Activated naive CD4-positive, alpha-beta T cell treated with anti-CD3 and anti-CD28 coated beads for 36 hours (primary cell): Measurements from ENCODE around the gene GCSAML. TPM values are rescaled to one million over a fixed set of nuclear protein-coding genes. Genes with fewer than 3 reads are reported as not detected.

ENCODE experiments used
- CTCF ChIA-PET: fragments of 350-600 bp; sonication (Branson Sonifier 250); formaldehyde crosslinking; loops from one replicate; lab custom pipeline; 2021; ENCODE audit warnings: antibody characterized with exemption; lab: Charles Lee
- DNase-seq: peaks from one replicate; pipeline ENCODE4 v3.0.0-alpha.2; 2020
- H3K27ac Mint-ChIP-seq: one replicate; pipeline ENCODE4 v1.8.0; 2021; ENCODE audit warnings: mild to moderate bottlenecking, mixed read lengths
- H3K27me3 Mint-ChIP-seq: one replicate; pipeline ENCODE4 v1.8.0; 2021; ENCODE audit warnings: low read depth, mixed read lengths
- H3K36me3 Mint-ChIP-seq: one replicate; pipeline ENCODE4 v1.8.0; 2021; ENCODE audit warnings: low read depth, mixed read lengths
- H3K4me1 Mint-ChIP-seq: one replicate; pipeline ENCODE4 v1.8.0; 2021; ENCODE audit warnings: low read depth, mixed read lengths
- H3K4me3 Mint-ChIP-seq: one replicate; pipeline ENCODE4 v1.8.0; 2021; ENCODE audit warnings: mild to moderate bottlenecking, moderate library complexity, mixed read lengths
- H3K9me3 Mint-ChIP-seq: one replicate; pipeline ENCODE4 v1.8.0; 2021; ENCODE audit warnings: mixed read lengths
- intact Hi-C: fragments of 100-400 bp; cut with micrococcal nuclease; formaldehyde crosslinking; loops from one replicate; pipeline ENCODE4 v1.15.1; 2023
- total RNA-seq, 2 experiments: library from RNA; stranded (reverse); gene quantifications; one replicate each; pipeline ENCODE4 v1.2.3, GENCODE V29; 2021

The GCSAML gene
- total RNA-seq, 2 experiments from 2014 or later, result not detected

- Mint-ChIP-seq H3K4me3 (no peak overlapping the region), H3K27me3 (peaks cover 12% of the 10 kb centered on the region), H3K27ac (no peak overlapping the region), H3K4me1 (no peaks in the 10 kb centered on the region), H3K36me3 (no peaks in the 10 kb centered on the region), H3K9me3 (no peaks in the 10 kb centered on the region)
- CTCF ChIA-PET, result interaction anchor here (1.2 to 2.1 kb wide), 2 partner anchors 189 to 206 kb away, joined by 3 to 10 read pairs; no protein-coding TSS in a partner anchor
- DNase-seq, result no peak
- intact Hi-C loops, result no loop called here
Observed at GRCh38 chr1:247578946-247579460, 30.1 kb downstream of the GCSAML start.

- CTCF ChIA-PET, result no interaction called here
- no peak for DNase-seq
- Mint-ChIP-seq H3K4me3 (no peak within 1 kb of the TSS), H3K27ac (no peak within 1 kb of the TSS), H3K36me3 (no peaks in the 10 kb centered on the region), H3K27me3 (peaks cover 12% of the 10 kb centered on the region), H3K9me3 (peaks cover 2% of the 10 kb centered on the region), H3K4me1 (no peaks in the 10 kb centered on the region)
- intact Hi-C loops, result no loop called here
Observed at GRCh38 chr1:247588060-247588459, 39.1 kb downstream of the GCSAML start, which contains the start of gene OR2G2. Gene OR2G2, plus strand, starts transcription at chr1:247588360. Its CDS starts 0 bp downstream, at chr1:247588360.

GRCh38 chr1:247605286-247605685 lies 56.4 kb downstream of the GCSAML start, which contains the start of gene OR2G3:
Gene OR2G3, plus strand, starts transcription at chr1:247605586. Its CDS starts 0 bp downstream, at chr1:247605586.
- intact Hi-C loops, result no loop called here
- Mint-ChIP-seq H3K36me3 (peaks cover 1% of the 10 kb centered on the region), H3K4me3 (no peak within 1 kb of the TSS), H3K9me3 (no peaks in the 10 kb centered on the region), H3K27me3 (peaks cover 18% of the 10 kb centered on the region), H3K27ac (no peak within 1 kb of the TSS), H3K4me1 (no peaks in the 10 kb centered on the region)
- CTCF ChIA-PET, result no interaction called here
- DNase-seq, result no peak

GRCh38 chr1:247613405-247613804 lies 64.5 kb downstream of the GCSAML start:
- intact Hi-C loops, result no loop called here
- no peaks in the 10 kb centered on the region for H3K9me3 Mint-ChIP-seq
- CTCF ChIA-PET, result no interaction called here
- no peak for DNase-seq
- no peaks in the 10 kb centered on the region for H3K4me1 Mint-ChIP-seq
- H3K4me3 Mint-ChIP-seq, result no peak overlapping the region
- no peak overlapping the region for H3K27ac Mint-ChIP-seq
- H3K36me3 Mint-ChIP-seq, result peaks cover 1% of the 10 kb centered on the region
- peaks cover 10% of the 10 kb centered on the region for H3K27me3 Mint-ChIP-seq

GRCh38 chr1:247614625-247615024 lies 65.7 kb downstream of the GCSAML start:
- intact Hi-C loops, result no loop called here
- Mint-ChIP-seq H3K4me1 (no peaks in the 10 kb centered on the region), H3K4me3 (no peak overlapping the region), H3K27ac (no peak overlapping the region), H3K36me3 (no peaks in the 10 kb centered on the region), H3K9me3 (no peaks in the 10 kb centered on the region), H3K27me3 (peaks cover 5% of the 10 kb centered on the region)
- CTCF ChIA-PET, result no interaction called here
- no peak for DNase-seq

Other genes with a start within 250 kb of the GCSAML start
- 10 to 100 TPM in 1 of 2 experiments, 1 to 10 TPM in 1; 9.8 to 10.6 TPM for gene ZNF496, start 217.3 kb upstream of the GCSAML start, total RNA-seq
- gene NLRP3, start 133.0 kb upstream of the GCSAML start, total RNA-seq, result under 1 TPM in 1 of 2 experiments, not detected in 1; 0.20 TPM
- gene OR2B11, start 91.0 kb upstream of the GCSAML start, total RNA-seq, result not detected
- not detected for gene OR2C3, start 12.7 kb upstream of the GCSAML start, total RNA-seq
- not detected for gene OR2G2, start 39.2 kb downstream of the GCSAML start, total RNA-seq
- not detected for gene OR2G3, start 56.5 kb downstream of the GCSAML start, total RNA-seq
- gene OR13G1, start 130.6 kb downstream of the GCSAML start, total RNA-seq, result not detected
- not detected for gene OR6F1, start 167.5 kb downstream of the GCSAML start, total RNA-seq
- gene OR14K1, start 189.5 kb downstream of the GCSAML start, total RNA-seq, result not detected
- gene OR14A2, start 199.0 kb downstream of the GCSAML start, total RNA-seq, result not detected
- not detected for gene OR1C1, start 211.4 kb downstream of the GCSAML start, total RNA-seq